Activated CD4-positive, alpha-beta memory T cell treated with anti-CD3 and anti-CD28 coated beads for 36 hours (primary cell): ENCODE results near the gene CLCA1. TPM values are rescaled to one million over a fixed set of nuclear protein-coding genes. Genes with fewer than 3 reads are reported as not detected.

ENCODE experiments used
- CTCF ChIA-PET: fragments of 350-600 bp; sonication (Branson Sonifier 250); formaldehyde crosslinking; loops from one replicate; lab custom pipeline; 2021; ENCODE audit warnings: antibody characterized with exemption, inconsistent platforms; lab: Charles Lee
- POLR2A ChIA-PET: fragments of 350-600 bp; sonication (Branson Sonifier 250); formaldehyde crosslinking; loops from one replicate; lab custom pipeline; 2021; ENCODE audit warnings: antibody characterized with exemption; lab: Charles Lee
- DNase-seq: peaks from one replicate; pipeline ENCODE4 v3.0.0-alpha.2; 2020
- H3K27ac Mint-ChIP-seq: one replicate; pipeline ENCODE4 v1.8.0; 2021; ENCODE audit warnings: mixed read lengths
- H3K27me3 Mint-ChIP-seq: one replicate; pipeline ENCODE4 v1.8.0; 2021; ENCODE audit warnings: mixed read lengths
- H3K36me3 Mint-ChIP-seq: one replicate; pipeline ENCODE4 v1.8.0; 2021; ENCODE audit warnings: mixed read lengths
- H3K4me1 Mint-ChIP-seq: one replicate; pipeline ENCODE4 v1.8.0; 2021; ENCODE audit warnings: low read depth, mixed read lengths
- H3K4me3 Mint-ChIP-seq: one replicate; pipeline ENCODE4 v1.8.0; 2021; ENCODE audit warnings: mild to moderate bottlenecking, mixed read lengths
- H3K9me3 Mint-ChIP-seq: one replicate; pipeline ENCODE4 v1.8.0; 2021; ENCODE audit warnings: mixed read lengths
- intact Hi-C: fragments of 100-400 bp; cut with micrococcal nuclease; formaldehyde crosslinking; loops from one replicate; pipeline ENCODE4 v1.15.1; 2023
- total RNA-seq, 2 experiments: library from RNA; stranded (reverse); gene quantifications; one replicate each; pipeline ENCODE4 v1.2.3, GENCODE V29; 2021

The CLCA1 gene
- total RNA-seq, 2 experiments from 2014 or later: not detected

DNA sequence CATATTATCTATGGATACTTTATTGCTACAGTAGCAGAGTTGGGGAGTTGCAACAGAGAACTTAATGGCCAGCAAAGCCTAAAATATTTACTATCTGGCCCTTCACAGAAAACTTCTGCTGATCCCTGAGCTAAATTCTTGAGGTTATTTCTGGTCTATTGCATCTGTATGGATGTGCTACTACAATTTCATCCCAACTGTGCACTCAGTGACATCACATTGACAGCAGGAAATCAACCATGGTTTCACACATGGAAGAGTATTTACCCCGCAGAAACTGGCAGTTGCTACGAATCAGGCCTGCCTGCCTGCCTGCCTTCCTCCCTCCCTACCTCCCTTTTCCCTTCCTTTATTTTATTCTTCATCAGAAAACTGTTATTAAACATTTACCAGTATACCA is 32.7 kb upstream of the CLCA1 start:
- no peaks in the 10 kb centered on the region for H3K36me3 Mint-ChIP-seq
- H3K27me3 Mint-ChIP-seq: peaks cover 10% of the 10 kb centered on the region
- H3K4me3 Mint-ChIP-seq: no peak overlapping the region
- ChIA-PET POLR2A (no interaction called here), CTCF (no interaction called here)
- DNase-seq: no peak
- H3K9me3 Mint-ChIP-seq: no peaks in the 10 kb centered on the region
- intact Hi-C loops: no loop called here
- H3K4me1 Mint-ChIP-seq: no peaks in the 10 kb centered on the region
- H3K27ac Mint-ChIP-seq: no peak overlapping the region

DNA sequence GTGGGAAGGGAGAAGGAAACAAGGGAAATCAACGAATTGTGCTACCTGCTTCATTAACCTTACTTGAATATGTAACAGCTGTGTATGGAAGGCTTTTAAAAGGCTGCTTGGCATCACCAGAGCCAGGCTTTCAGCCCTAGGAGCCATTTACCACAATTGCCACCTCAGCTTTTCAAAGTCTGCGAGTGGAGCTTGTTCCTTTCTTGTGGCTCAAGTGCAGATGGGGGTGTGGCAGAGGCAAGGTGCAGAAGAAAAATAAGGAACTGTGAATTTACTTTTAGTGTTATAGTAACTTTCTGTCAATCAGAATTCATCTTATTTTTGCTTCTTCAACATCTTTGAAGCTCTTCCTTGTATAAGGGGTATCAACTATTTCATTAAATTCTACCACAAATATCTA is 27.1 kb upstream of the CLCA1 start:
- CTCF ChIA-PET: interaction anchor here (0.9 to 1.1 kb wide), 3 partner anchors 11 to 58 kb away, joined by 3 to 4 read pairs (median 4); no protein-coding TSS in a partner anchor

DNA sequence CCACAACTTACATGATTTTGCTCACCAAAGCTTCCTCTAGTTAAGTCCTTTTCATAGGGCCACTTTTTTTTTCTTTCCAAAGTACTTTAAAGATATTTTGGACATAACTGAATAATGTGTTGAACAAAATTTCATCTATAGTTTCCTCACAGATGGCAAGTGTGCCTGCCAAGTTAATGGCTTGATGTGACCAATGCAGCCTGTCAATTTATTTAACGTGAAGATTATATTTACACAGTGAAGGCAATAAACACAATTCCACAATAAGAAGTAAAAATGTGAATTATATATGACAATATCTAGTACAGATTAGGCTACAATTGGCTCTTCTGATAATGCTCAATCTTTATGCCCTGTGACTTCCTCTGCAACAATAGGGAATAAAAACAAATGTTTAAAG is 26.7 kb upstream of the CLCA1 start:
- H3K4me1 Mint-ChIP-seq: peaks cover 8% of the 10 kb centered on the region
- H3K27me3 Mint-ChIP-seq: peaks cover 9% of the 10 kb centered on the region
- intact Hi-C loops: no loop called here
- CTCF ChIA-PET: no interaction called here
- no peak overlapping the region for H3K4me3 Mint-ChIP-seq
- POLR2A ChIA-PET: no interaction called here
- no peak for DNase-seq
- H3K36me3 Mint-ChIP-seq: no peaks in the 10 kb centered on the region
- H3K9me3 Mint-ChIP-seq: no peaks in the 10 kb centered on the region
- H3K27ac Mint-ChIP-seq: no peak overlapping the region

More for the DNA sequence above, 27.1 kb upstream of the CLCA1 start:
- intact Hi-C loops: no loop called here
- no peak overlapping the region for H3K4me3 Mint-ChIP-seq
- DNase-seq: no peak
- H3K27me3 Mint-ChIP-seq: peaks cover 9% of the 10 kb centered on the region
- H3K27ac Mint-ChIP-seq: no peak overlapping the region
- H3K36me3 Mint-ChIP-seq: no peaks in the 10 kb centered on the region
- peaks cover 8% of the 10 kb centered on the region for H3K4me1 Mint-ChIP-seq
- POLR2A ChIA-PET: no interaction called here
- H3K9me3 Mint-ChIP-seq: no peaks in the 10 kb centered on the region

DNA sequence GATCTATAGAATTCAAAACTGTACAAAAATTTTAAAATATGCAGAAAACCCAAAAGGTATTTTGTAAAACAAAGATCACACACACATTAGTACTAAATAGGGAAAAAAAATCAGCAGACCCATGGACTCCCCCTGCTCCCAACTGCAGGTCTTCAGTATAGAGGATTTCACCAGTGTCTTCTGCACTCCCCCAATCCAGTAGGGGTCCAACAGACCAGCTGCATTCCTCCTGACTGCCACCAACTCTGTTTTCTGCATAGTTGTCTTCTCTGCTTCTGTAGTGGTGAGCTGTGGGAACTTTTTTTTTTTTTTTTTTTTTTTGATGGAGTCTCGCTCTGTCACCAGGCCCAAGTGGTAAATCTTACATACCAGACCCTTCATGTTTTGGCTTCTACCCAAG is 22.8 kb upstream of the CLCA1 start:
- no peak overlapping the region for H3K27ac Mint-ChIP-seq
- H3K36me3 Mint-ChIP-seq: no peaks in the 10 kb centered on the region
- H3K4me3 Mint-ChIP-seq: no peak overlapping the region
- DNase-seq: no peak
- ChIA-PET CTCF (interaction anchor here (2.5 kb wide), 1 partner anchor 56 kb away, joined by 8 read pairs; no protein-coding TSS in a partner anchor), POLR2A (no interaction called here)
- H3K27me3 Mint-ChIP-seq: no peaks in the 10 kb centered on the region
- intact Hi-C loops: no loop called here
- H3K4me1 Mint-ChIP-seq: peaks cover 8% of the 10 kb centered on the region
- no peaks in the 10 kb centered on the region for H3K9me3 Mint-ChIP-seq

DNA sequence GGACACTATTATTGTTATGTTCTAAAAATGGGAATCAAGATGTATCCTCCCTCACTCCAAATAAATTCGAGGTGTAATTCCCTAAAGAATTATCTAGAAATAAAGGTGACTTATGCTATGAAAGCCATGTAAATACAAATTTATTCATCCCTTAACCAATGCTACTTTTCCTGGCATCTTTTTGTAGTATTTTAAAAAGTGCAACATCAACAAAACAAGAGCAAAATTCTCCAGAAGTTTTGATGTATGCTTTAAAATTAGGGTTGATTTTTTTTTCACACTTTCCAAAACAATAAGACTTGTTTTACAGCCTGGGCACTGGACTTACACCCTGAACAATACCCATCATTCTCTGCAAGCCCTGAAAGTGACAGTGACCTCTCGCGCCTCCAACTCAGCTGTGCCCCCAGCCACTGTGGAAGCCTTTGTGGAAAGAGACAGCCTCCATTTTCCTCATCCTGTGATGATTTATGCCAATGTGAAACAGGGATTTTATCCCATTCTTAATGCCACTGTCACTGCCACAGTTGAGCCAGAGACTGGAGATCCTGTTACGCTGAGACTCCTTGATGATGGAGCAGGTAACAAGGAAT is 21.4 kb upstream of the CLCA1 start:
- Mint-ChIP-seq H3K4me1 (no peaks in the 10 kb centered on the region), H3K36me3 (no peaks in the 10 kb centered on the region), H3K27ac (no peak overlapping the region), H3K9me3 (no peaks in the 10 kb centered on the region), H3K27me3 (no peaks in the 10 kb centered on the region), H3K4me3 (no peak overlapping the region)
- intact Hi-C loops: no loop called here
- ChIA-PET CTCF (interaction anchor here (2.5 kb wide), 1 partner anchor 55 kb away, joined by 8 read pairs; no protein-coding TSS in a partner anchor), POLR2A (no interaction called here)
- no peak for DNase-seq

DNA sequence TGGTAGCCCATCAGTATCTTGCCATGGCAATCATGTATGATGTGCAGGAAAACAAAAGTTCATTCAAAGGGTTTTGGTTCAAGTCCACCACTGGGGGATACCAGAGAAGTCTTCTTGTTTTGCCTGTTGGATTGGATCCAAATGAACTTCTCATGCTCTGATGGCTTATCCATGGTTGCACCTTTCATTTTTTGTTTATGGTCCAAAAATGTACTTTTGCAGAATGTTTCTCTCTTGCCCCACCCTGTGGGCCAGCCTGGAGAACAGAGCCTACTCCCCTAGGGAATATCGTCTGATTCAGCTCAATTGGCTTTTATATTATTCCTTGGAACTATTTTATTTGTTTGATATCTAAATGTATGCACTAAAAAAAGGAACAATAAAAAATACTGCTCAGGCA is 20.1 kb upstream of the CLCA1 start:
- Mint-ChIP-seq H3K27ac (no peak overlapping the region), H3K9me3 (no peaks in the 10 kb centered on the region), H3K4me3 (no peak overlapping the region), H3K4me1 (no peaks in the 10 kb centered on the region), H3K27me3 (no peaks in the 10 kb centered on the region), H3K36me3 (no peaks in the 10 kb centered on the region)
- POLR2A ChIA-PET: no interaction called here
- DNase-seq: no peak
- CTCF ChIA-PET: no interaction called here
- intact Hi-C loops: no loop called here

DNA sequence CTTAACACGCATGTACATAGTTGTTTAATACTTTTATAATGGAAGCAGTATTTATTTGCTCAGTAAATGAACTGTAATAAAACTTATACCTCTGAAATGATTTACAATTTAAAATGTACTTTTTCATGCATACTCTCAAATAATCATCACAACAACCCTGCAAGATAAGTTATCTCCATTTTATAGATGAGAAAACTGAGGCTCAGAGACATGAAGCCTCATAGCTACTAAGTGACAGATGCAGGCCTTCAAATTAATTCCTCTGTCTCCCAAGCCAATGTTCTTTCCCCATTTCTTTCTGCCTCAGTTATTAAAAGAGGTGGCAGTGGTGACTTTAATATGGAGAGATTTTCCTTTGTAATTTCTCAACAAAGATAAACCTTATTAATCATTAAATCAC is 19.6 kb upstream of the CLCA1 start:
- no peak for DNase-seq
- H3K4me1 Mint-ChIP-seq: no peaks in the 10 kb centered on the region
- ChIA-PET CTCF (no interaction called here), POLR2A (no interaction called here)
- H3K36me3 Mint-ChIP-seq: no peaks in the 10 kb centered on the region
- H3K27me3 Mint-ChIP-seq: no peaks in the 10 kb centered on the region
- no peak overlapping the region for H3K27ac Mint-ChIP-seq
- no peak overlapping the region for H3K4me3 Mint-ChIP-seq
- H3K9me3 Mint-ChIP-seq: no peaks in the 10 kb centered on the region
- intact Hi-C loops: no loop called here

DNA sequence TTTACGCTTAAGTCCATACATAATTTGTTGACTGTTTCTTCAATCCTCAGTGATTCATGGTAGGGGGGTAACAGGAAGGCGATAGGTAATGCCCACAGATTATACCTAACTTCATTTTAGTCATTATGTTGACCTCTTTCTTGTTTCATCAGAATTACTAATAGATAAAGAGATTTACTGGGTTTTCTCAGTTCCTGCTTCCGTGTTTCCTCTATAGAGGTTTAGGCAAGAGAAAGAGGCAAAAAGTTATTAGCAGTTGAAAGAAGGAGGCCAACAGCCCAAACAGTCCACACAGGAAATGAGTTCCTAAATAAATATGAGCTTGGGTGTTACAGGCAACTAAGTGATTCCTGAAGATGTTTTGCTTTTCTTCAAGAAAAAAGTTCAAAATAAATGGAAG is 17.9 kb upstream of the CLCA1 start:
- intact Hi-C loops: no loop called here
- no peak for DNase-seq
- no peaks in the 10 kb centered on the region for H3K36me3 Mint-ChIP-seq
- no peaks in the 10 kb centered on the region for H3K4me1 Mint-ChIP-seq
- H3K27ac Mint-ChIP-seq: no peak overlapping the region
- H3K9me3 Mint-ChIP-seq: no peaks in the 10 kb centered on the region
- H3K27me3 Mint-ChIP-seq: no peaks in the 10 kb centered on the region
- CTCF ChIA-PET: interaction anchor here (0.7 kb wide), 1 partner anchor 24 kb away, joined by 3 read pairs; no protein-coding TSS in a partner anchor
- POLR2A ChIA-PET: no interaction called here
- H3K4me3 Mint-ChIP-seq: no peak overlapping the region

DNA sequence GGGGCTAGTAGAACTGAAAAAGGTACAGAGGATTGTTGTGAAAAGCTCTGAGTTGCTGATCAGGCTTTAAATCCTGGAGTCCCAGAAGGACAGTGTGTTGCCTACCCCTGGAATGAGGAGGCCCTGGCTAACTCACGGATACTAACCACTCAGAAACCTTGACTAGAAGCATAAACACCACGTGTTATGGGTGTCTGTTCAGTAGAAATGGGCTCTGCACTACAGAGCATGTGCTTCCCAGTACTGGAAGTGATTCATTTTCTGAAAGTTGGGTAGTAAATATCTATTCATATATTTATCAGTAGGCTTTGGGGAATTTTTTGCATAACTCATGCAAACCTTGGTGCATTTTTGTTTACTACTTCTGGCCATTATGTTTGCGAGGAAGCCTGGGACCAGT is 15.1 kb upstream of the CLCA1 start:
- Mint-ChIP-seq H3K27me3 (no peaks in the 10 kb centered on the region), H3K9me3 (no peaks in the 10 kb centered on the region), H3K4me3 (no peak overlapping the region), H3K4me1 (no peaks in the 10 kb centered on the region), H3K27ac (no peak overlapping the region), H3K36me3 (no peaks in the 10 kb centered on the region)
- ChIA-PET CTCF (no interaction called here), POLR2A (no interaction called here)
- intact Hi-C loops: no loop called here
- no peak for DNase-seq

DNA sequence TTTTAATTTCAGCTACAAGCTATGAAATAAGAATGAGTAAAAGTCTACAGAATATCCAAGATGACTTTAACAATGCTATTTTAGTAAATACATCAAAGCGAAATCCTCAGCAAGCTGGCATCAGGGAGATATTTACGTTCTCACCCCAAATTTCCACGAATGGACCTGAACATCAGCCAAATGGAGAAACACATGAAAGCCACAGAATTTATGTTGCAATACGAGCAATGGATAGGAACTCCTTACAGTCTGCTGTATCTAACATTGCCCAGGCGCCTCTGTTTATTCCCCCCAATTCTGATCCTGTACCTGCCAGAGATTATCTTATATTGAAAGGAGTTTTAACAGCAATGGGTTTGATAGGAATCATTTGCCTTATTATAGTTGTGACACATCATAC is 13.7 kb upstream of the CLCA1 start:
- Mint-ChIP-seq H3K4me1 (no peaks in the 10 kb centered on the region), H3K36me3 (no peaks in the 10 kb centered on the region), H3K27ac (no peak overlapping the region), H3K9me3 (no peaks in the 10 kb centered on the region), H3K27me3 (peaks cover 2% of the 10 kb centered on the region), H3K4me3 (no peak overlapping the region)
- CTCF ChIA-PET: no interaction called here
- no peak for DNase-seq
- POLR2A ChIA-PET: no interaction called here
- intact Hi-C loops: no loop called here

DNA sequence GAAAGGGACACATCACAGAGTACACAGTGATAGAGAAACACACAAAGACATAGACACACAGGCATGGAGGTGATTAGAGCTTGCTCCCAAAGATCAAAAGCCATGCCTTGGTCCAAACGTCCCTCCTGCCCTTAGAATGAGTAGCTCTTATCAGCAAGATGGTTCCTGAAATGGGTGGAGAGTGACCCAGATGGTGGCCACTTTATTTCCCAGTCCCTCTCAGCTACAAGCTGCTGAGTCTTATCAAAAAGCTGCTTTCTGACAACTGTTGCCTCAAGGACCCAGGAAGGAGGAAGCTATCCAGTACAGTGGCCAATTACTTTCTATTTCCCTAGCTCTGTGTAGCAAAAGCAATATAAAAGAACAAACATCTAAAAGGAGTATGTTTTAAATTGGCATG is 7.7 kb upstream of the CLCA1 start:
- H3K4me3 Mint-ChIP-seq: no peak overlapping the region
- no peaks in the 10 kb centered on the region for H3K9me3 Mint-ChIP-seq
- no peaks in the 10 kb centered on the region for H3K36me3 Mint-ChIP-seq
- H3K27me3 Mint-ChIP-seq: peaks cover 2% of the 10 kb centered on the region
- no peak for DNase-seq
- intact Hi-C loops: no loop called here
- ChIA-PET CTCF (interaction anchor here (0.6 kb wide), 1 partner anchor 9 kb away, joined by 3 read pairs; no protein-coding TSS in a partner anchor), POLR2A (no interaction called here)
- H3K27ac Mint-ChIP-seq: no peak overlapping the region
- H3K4me1 Mint-ChIP-seq: no peaks in the 10 kb centered on the region

DNA sequence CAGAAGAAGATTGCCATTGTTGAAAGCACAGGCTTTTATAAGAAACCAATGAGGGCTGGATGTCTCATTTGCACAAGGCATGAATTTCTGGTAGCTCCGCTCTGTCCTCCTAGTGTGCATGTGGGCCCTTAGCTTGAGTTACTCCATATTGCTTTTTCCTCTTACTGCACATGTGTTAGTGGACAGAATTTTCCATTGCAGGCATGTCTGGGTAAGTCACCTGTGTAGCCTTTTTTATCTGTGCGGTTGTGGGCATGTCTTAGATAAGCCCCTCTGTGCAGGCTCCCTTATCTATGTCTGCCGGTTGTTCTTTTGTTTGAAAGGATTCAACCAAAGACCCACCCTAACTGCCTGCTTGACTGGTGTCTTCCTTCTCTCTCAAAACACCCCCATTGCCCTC is 7.2 kb upstream of the CLCA1 start:
- POLR2A ChIA-PET: no interaction called here
- Mint-ChIP-seq H3K27ac (no peak overlapping the region), H3K9me3 (no peaks in the 10 kb centered on the region), H3K36me3 (no peaks in the 10 kb centered on the region), H3K4me1 (no peaks in the 10 kb centered on the region), H3K27me3 (peaks cover 2% of the 10 kb centered on the region), H3K4me3 (no peak overlapping the region)
- DNase-seq: no peak
- intact Hi-C loops: no loop called here
- CTCF ChIA-PET: no interaction called here

DNA sequence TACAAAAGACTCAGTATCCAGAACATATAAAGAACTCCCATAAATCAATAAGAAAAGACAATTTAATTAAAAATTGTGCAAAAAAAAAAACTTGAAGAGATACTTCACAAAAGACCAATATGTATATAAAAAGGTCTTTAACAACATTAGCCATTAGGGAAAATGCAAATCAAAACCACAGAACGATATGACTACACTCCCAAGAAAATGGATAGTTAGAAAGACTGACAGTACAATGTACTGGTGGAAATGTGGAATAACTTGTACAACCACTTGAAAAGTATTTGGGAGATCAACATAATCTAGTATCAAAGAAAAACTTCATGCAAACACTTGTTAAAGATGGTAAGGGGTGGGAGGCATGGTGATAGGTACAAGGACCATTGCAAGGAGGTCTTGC is 3.9 kb upstream of the CLCA1 start:
- Mint-ChIP-seq H3K4me1 (no peaks in the 10 kb centered on the region), H3K4me3 (no peak overlapping the region), H3K27ac (no peak overlapping the region), H3K27me3 (peaks cover 2% of the 10 kb centered on the region), H3K36me3 (no peaks in the 10 kb centered on the region), H3K9me3 (no peaks in the 10 kb centered on the region)
- ChIA-PET CTCF (no interaction called here), POLR2A (no interaction called here)
- intact Hi-C loops: no loop called here
- no peak for DNase-seq
